H9 (cell line): ENCODE data around the gene TMEM198. TPM values are rescaled to one million over a fixed set of nuclear protein-coding genes. Genes with fewer than 3 reads are reported as not detected.

Experiments
- DNase-seq: peaks from one replicate; pipeline ENCODE4 v3.0.0-alpha.2; 2017
- H2AFZ ChIP-seq: one replicate; pipeline ENCODE4 v1.6.1; 2013; ENCODE audit warnings: mild to moderate bottlenecking, low read length, control low read depth, moderate library complexity
- H2AK5ac ChIP-seq: 2 replicates; pipeline ENCODE4 v1.6.1; 2013; ENCODE audit warnings: low read length, control low read depth, mixed read lengths; ENCODE audit not compliant: insufficient read length
- H2BK120ac ChIP-seq: one replicate; pipeline ENCODE4 v1.6.1; 2013; ENCODE audit warnings: low read depth, mild to moderate bottlenecking, low read length, control low read depth, inconsistent platforms; ENCODE audit not compliant: poor library complexity, severe bottlenecking
- H2BK12ac ChIP-seq: 2 replicates; pipeline ENCODE4 v1.6.1; 2013; ENCODE audit warnings: low read length, control low read depth, mixed read lengths, low read depth; ENCODE audit not compliant: insufficient read length
- H2BK15ac ChIP-seq: 2 replicates; pipeline ENCODE4 v1.6.1; 2013; ENCODE audit warnings: low read depth, low read length, control low read depth
- H2BK20ac ChIP-seq: one replicate; pipeline ENCODE4 v1.6.1; 2013; ENCODE audit warnings: low read depth, mild to moderate bottlenecking, low read length, control low read depth, inconsistent platforms; ENCODE audit not compliant: poor library complexity, severe bottlenecking
- H2BK5ac ChIP-seq: 2 replicates; pipeline ENCODE4 v1.6.1; 2013; ENCODE audit warnings: low read length, control low read depth, mixed read lengths; ENCODE audit not compliant: insufficient read length
- H3K14ac ChIP-seq: 2 replicates; pipeline ENCODE4 v1.6.1; 2013; ENCODE audit warnings: low read length, control low read depth; ENCODE audit not compliant: insufficient read depth
- H3K18ac ChIP-seq: 2 replicates; pipeline ENCODE4 v1.6.1; 2013; ENCODE audit warnings: low read depth, mild to moderate bottlenecking, mixed read lengths, low read length, control low read depth; ENCODE audit not compliant: insufficient read length
- H3K23ac ChIP-seq: 2 replicates; pipeline ENCODE4 v1.6.1; 2013; ENCODE audit warnings: low read length, control low read depth, mixed read lengths, low read depth; ENCODE audit not compliant: insufficient read length
- H3K23me2 ChIP-seq: 2 replicates; pipeline ENCODE4 v1.6.1; 2013; ENCODE audit warnings: low read depth, mild to moderate bottlenecking, mixed read lengths, low read length, control low read depth; ENCODE audit not compliant: insufficient read length, poor library complexity, severe bottlenecking
- H3K27ac ChIP-seq: 2 replicates; pipeline ENCODE4 v1.5.1; 2013; ENCODE audit warnings: low read length, control low read depth, mixed read lengths, low read depth; ENCODE audit not compliant: insufficient read length
- H3K27me3 ChIP-seq: 2 replicates; pipeline ENCODE4 v1.6.1; 2013; ENCODE audit warnings: low read length, control low read depth, inconsistent platforms; ENCODE audit not compliant: insufficient read depth
- H3K4ac ChIP-seq: 2 replicates; pipeline ENCODE4 v1.6.1; 2013; ENCODE audit warnings: low read depth, mild to moderate bottlenecking, control low read depth, inconsistent platforms, low read length, moderate library complexity
- H3K4me1 ChIP-seq: 2 replicates; pipeline ENCODE4 v1.6.1; 2013; ENCODE audit warnings: low read length, control low read depth, inconsistent platforms; ENCODE audit not compliant: insufficient read depth
- H3K4me2 ChIP-seq: 2 replicates; pipeline ENCODE4 v1.6.1; 2013; ENCODE audit warnings: low read length, control low read depth, mixed read lengths; ENCODE audit not compliant: insufficient read length, insufficient read depth
- H3K56ac ChIP-seq: 2 replicates; pipeline ENCODE4 v1.6.1; 2013; ENCODE audit warnings: low read depth, mild to moderate bottlenecking, mixed read lengths, low read length, control low read depth; ENCODE audit not compliant: insufficient read length
- H3K79me1 ChIP-seq: 2 replicates; pipeline ENCODE4 v1.6.1; 2013; ENCODE audit warnings: low read depth, mild to moderate bottlenecking, moderate library complexity, low read length, control low read depth, inconsistent platforms; ENCODE audit not compliant: insufficient read depth, poor library complexity, severe bottlenecking
- H3K79me2 ChIP-seq: 2 replicates; pipeline ENCODE4 v1.6.1; 2013; ENCODE audit warnings: low read length, control low read depth, inconsistent platforms; ENCODE audit not compliant: insufficient read depth
- H3K9ac ChIP-seq: 2 replicates; pipeline ENCODE4 v1.6.1; 2013; ENCODE audit warnings: low read length, control low read depth, mixed read lengths; ENCODE audit not compliant: insufficient read length; ENCODE audit errors: extremely low read depth
- H3K9me3 ChIP-seq: one replicate; pipeline ENCODE4 v1.6.1; 2013; ENCODE audit warnings: low read depth, low read length, inconsistent platforms; ENCODE audit not compliant: control insufficient read depth
- H3T11ph ChIP-seq: one replicate; pipeline ENCODE4 v1.6.1; 2013; ENCODE audit warnings: mild to moderate bottlenecking, low read length, control low read depth, inconsistent platforms
- H4K20me1 ChIP-seq: one replicate; pipeline ENCODE4 v1.6.1; 2013; ENCODE audit not compliant: control insufficient read depth, insufficient read length, insufficient read depth
- H4K5ac ChIP-seq: 2 replicates; pipeline ENCODE4 v1.6.1; 2013; ENCODE audit warnings: low read depth, mild to moderate bottlenecking, mixed read lengths, low read length, control low read depth; ENCODE audit not compliant: insufficient read length
- H4K8ac ChIP-seq: replicated peaks from 2 replicates; pipeline ENCODE4 v1.6.1; 2013; ENCODE audit warnings: low read length, control low read depth, mixed read lengths, low read depth; ENCODE audit not compliant: insufficient read length
- H4K91ac ChIP-seq: 2 replicates; pipeline ENCODE4 v1.6.1; 2013; ENCODE audit warnings: low read depth, mild to moderate bottlenecking, moderate library complexity, mixed read lengths, low read length, control low read depth; ENCODE audit not compliant: insufficient read length
- H3K27ac Mint-ChIP-seq, 3 experiments: 2 replicates in 2 of 3; 3 replicates in 1 of 3; pipeline ENCODE4 v1.8.0; 2020 to 2021; ENCODE audit warnings: mixed read lengths in 3 of 3, mild to moderate bottlenecking in 1 of 3, moderate library complexity in 1 of 3
- H3K27me3 Mint-ChIP-seq: 2 replicates; pipeline ENCODE4 v1.8.0; 2021; ENCODE audit warnings: low read depth, mild to moderate bottlenecking, moderate library complexity, mixed read lengths
- H3K36me3 Mint-ChIP-seq, 3 experiments: 2 replicates in 2 of 3; 3 replicates in 1 of 3; pipeline ENCODE4 v1.8.0; 2020 to 2021; ENCODE audit warnings: low read depth in 3 of 3, mixed read lengths in 3 of 3; ENCODE audit not compliant: insufficient read depth in 1 of 3
- H3K4me1 Mint-ChIP-seq, 2 experiments: 2 replicates each; pipeline ENCODE4 v1.8.0; 2020; ENCODE audit warnings: mixed read lengths in 2 of 2
- H3K4me3 Mint-ChIP-seq, 2 experiments: 2 replicates in 1 of 2; 3 replicates in 1 of 2; pipeline ENCODE4 v1.8.0; 2020 to 2021; ENCODE audit warnings: mild to moderate bottlenecking in 2 of 2, mixed read lengths in 2 of 2, moderate library complexity in 1 of 2
- H3K9me3 Mint-ChIP-seq, 2 experiments: 2 replicates in 1 of 2; 3 replicates in 1 of 2; pipeline ENCODE4 v1.8.0; 2020; ENCODE audit warnings: mild to moderate bottlenecking in 2 of 2, mixed read lengths in 2 of 2, moderate library complexity in 1 of 2
- CTCF ChIP-seq: fragments of 200-600 bp; sonication (generic); conservative IDR thresholded peaks from 3 replicates; pipeline ENCODE4 v1.8.0; 2021; ENCODE audit warnings: antibody characterized with exemption, mild to moderate bottlenecking
- WGBS: extraction: QIAGEN DNeasy Blood & Tissue Kit; methylation state at CpG from one replicate; pipeline ENCODE4 v1.1.7; 2013; ENCODE audit warnings: missing lambda C conversion rate, low lambda C conversion rate, mixed read lengths; ENCODE audit not compliant: insufficient read length; ENCODE audit errors: extremely low coverage; 5-methylcytosine and 5-hydroxymethylcytosine counted together
- microRNA-seq: library from miRNA; unstranded; fragments of <30 nt; microRNA quantifications from one replicate; pipeline ENCODE4, GENCODE V29; 2020; ENCODE audit warnings: borderline microRNAs expressed
- total RNA-seq: library from RNA; stranded (reverse); gene quantifications from 2 replicates; pipeline ENCODE4 v1.2.1, GENCODE V29; 2021

TMEM198 gene
- total RNA-seq, 1 experiment from 2014 or later: 7.7 TPM

DNA sequence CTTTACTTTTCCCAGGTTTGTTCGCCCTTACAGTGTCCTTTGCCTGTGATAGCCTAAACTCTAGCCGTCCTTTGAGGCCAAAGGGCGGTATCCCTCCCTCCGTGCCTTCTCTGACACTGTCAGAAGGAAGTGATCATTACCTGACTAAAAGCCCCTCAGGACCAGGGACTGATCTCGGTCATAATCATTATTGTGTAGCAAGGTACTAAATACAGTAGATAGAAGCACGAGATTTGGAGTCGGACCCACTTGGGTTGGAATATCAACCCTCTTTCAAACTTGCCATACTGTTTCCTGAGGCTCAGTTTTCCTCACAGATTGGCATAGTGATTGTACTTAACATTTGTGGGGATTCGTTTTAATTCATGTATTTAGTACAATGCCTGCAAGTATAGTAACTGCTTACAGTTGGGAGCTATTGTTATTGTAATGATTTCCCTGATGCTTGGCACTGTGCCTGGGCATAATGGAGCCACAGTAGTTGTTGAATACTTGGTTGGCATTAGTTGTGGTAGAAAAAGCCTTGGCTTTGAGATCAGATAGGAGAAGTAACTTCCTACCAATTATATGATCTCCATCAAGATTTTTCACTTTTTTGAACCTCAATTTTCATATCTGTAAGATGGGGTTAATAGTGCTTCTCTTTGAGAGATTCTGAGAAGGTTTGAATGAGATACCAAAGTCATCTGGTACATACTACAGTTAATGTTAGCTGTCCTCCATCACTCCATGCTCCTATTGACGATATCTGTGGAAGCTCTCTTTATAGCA lies 54.7 kb downstream of the TMEM198 start:
- peak overlapping the region; percentile 2 for H3K18ac ChIP-seq
- no peak overlapping the region for H2BK12ac ChIP-seq
- peaks cover 3% of the 10 kb centered on the region; the same call in 1 of the 2 replicates for H3K4me1 ChIP-seq
- no peak overlapping the region for H4K5ac ChIP-seq
- H2BK5ac ChIP-seq: no peak overlapping the region
- no peak overlapping the region for H2AFZ ChIP-seq
- H2AK5ac ChIP-seq: no peak overlapping the region
- Mint-ChIP-seq H3K9me3 (no peaks in the 10 kb centered on the region), H3K4me3 (peak overlapping the region; percentile 92 to 94), H3K27ac (peak overlapping the region; percentile 96 to 98 (median 96)), H3K36me3 (peaks cover 2 to 17% (median 13%) of the 10 kb centered on the region in 3 experiments; a peak in 5 of 7 replicates), H3K4me1 (peaks cover 28% of the 10 kb centered on the region in 2 experiments), H3K27me3 (peaks cover 2% of the 10 kb centered on the region; the same call in 1 of the 2 replicates)
- H2BK15ac ChIP-seq: no peak overlapping the region
- H3K23ac ChIP-seq: no peak overlapping the region
- no peak overlapping the region for H3K56ac ChIP-seq
- TF ChIP-seq CTCF: no peak
- H4K8ac ChIP-seq: no peak overlapping the region
- no peak overlapping the region for H4K91ac ChIP-seq
- no peaks in the 10 kb centered on the region for H3K79me2 ChIP-seq
- WGBS: no CpG with 5 or more reads among the region's 9 CpGs
- no peak overlapping the region for H3K14ac ChIP-seq
- DNase-seq: no peak
- H3K23me2 ChIP-seq: peaks cover 6% of the 10 kb centered on the region
- no peak overlapping the region for H2BK20ac ChIP-seq
- H2BK120ac ChIP-seq: no peak overlapping the region
- H3K79me1 ChIP-seq: no peaks in the 10 kb centered on the region
- H3K27ac ChIP-seq: peak overlapping the region; percentile 33
- H3K4me2 ChIP-seq: peak overlapping the region; percentile 76
- no peaks in the 10 kb centered on the region for H4K20me1 ChIP-seq
- no peaks in the 10 kb centered on the region for H3K9me3 ChIP-seq
- H3K4ac ChIP-seq: no peak overlapping the region
- peak overlapping the region; percentile 7 for H3K9ac ChIP-seq
- no peak overlapping the region for H3T11ph ChIP-seq
- H3K27me3 ChIP-seq: no peaks in the 10 kb centered on the region

Small RNA genes lying within 50 kb of the gene (microRNA-seq; reads per million reads assigned to microRNA genes)
- gene MIR3132: not detected

Other genes with a start within 250 kb of the TMEM198 start
- gene PTPRN, start 234.6 kb upstream of the TMEM198 start, total RNA-seq: 6.3 and 6.5 TPM in 2 replicates
- gene RESP18, start 211.3 kb upstream of the TMEM198 start, total RNA-seq: not detected in 2 replicates
- 60.9 and 63.5 TPM in 2 replicates for gene DNPEP, start 156.1 kb upstream of the TMEM198 start, total RNA-seq
- 3.0 and 4.6 TPM in 2 replicates for gene DES, start 125.7 kb upstream of the TMEM198 start, total RNA-seq
- 23.7 and 25.2 TPM in 2 replicates for gene SPEG, start 109.2 kb upstream of the TMEM198 start, total RNA-seq
- 32.0 and 34.5 TPM in 2 replicates for gene GMPPA, start 45.1 kb upstream of the TMEM198 start, total RNA-seq
- gene ASIC4, start 29.5 kb upstream of the TMEM198 start, total RNA-seq: 0.37 and 0.42 TPM in 2 replicates
- 45.1 and 46.5 TPM in 2 replicates for gene CHPF, start 219 bp upstream of the TMEM198 start, total RNA-seq
- 139 and 140 TPM in 2 replicates for gene OBSL1, start 27.5 kb downstream of the TMEM198 start, total RNA-seq
- gene INHA, start 28.3 kb downstream of the TMEM198 start, total RNA-seq: 0.24 and 0.31 TPM in 2 replicates
- 28.1 and 31.1 TPM in 2 replicates for gene STK11IP, start 53.8 kb downstream of the TMEM198 start, total RNA-seq
- 10.7 and 11.1 TPM in 2 replicates for gene SLC4A3, start 83.6 kb downstream of the TMEM198 start, total RNA-seq